Measurements from ENCODE around the gene APLP2.

APLP2 gene

GRCh38 chr11:130137999-130138398 lies 68.3 kb downstream of the APLP2 start:
- no peak overlapping the region for H3K4me3 ChIP-seq (ENCODE audit: low read depth, low read length)
- no peak for TF ChIP-seq POLR2A (IDR thresholded peaks at IDR 0.05; ENCODE audit: extremely low read depth, insufficient read length)
- no peak for TF ChIP-seq MYC (IDR thresholded peaks at IDR 0.05; ENCODE audit: low read depth, low read length)
- TF ChIP-seq CTCF (IDR thresholded peaks at IDR 0.05; ENCODE audit: low read depth, low read length), result no peak
- TF ChIP-seq MAX (IDR thresholded peaks at IDR 0.05; ENCODE audit: low read depth, low read length), result no peak
- no peak for DNase-seq (ENCODE audit: low read depth)

GRCh38 chr11:130139401-130139800 lies 69.7 kb downstream of the APLP2 start:
- no peak for DNase-seq (ENCODE audit: low read depth)
- no peak for TF ChIP-seq MYC (IDR thresholded peaks at IDR 0.05; ENCODE audit: low read depth, low read length)
- no peak for TF ChIP-seq POLR2A (IDR thresholded peaks at IDR 0.05; ENCODE audit: extremely low read depth, insufficient read length)
- TF ChIP-seq CTCF (IDR thresholded peaks at IDR 0.05; ENCODE audit: low read depth, low read length), result no peak
- no peak for TF ChIP-seq MAX (IDR thresholded peaks at IDR 0.05; ENCODE audit: low read depth, low read length)
- H3K4me3 ChIP-seq (ENCODE audit: low read depth, low read length), result no peak overlapping the region

- TF ChIP-seq MAX (IDR thresholded peaks at IDR 0.05; ENCODE audit: low read depth, low read length), result no peak
- TF ChIP-seq POLR2A (IDR thresholded peaks at IDR 0.05; ENCODE audit: extremely low read depth, insufficient read length), result no peak
- no peak for TF ChIP-seq MYC (IDR thresholded peaks at IDR 0.05; ENCODE audit: low read depth, low read length)
- no peak for TF ChIP-seq CTCF (IDR thresholded peaks at IDR 0.05; ENCODE audit: low read depth, low read length)
- H3K4me3 ChIP-seq (ENCODE audit: low read depth, low read length), result no peak overlapping the region
- no peak for DNase-seq (ENCODE audit: low read depth)
These were observed 72.1 kb downstream of the APLP2 start for GRCh38 chr11:130141561-130142341.

- no peak overlapping the region for H3K4me3 ChIP-seq (ENCODE audit: low read depth, low read length)
- no peak for TF ChIP-seq POLR2A (IDR thresholded peaks at IDR 0.05; ENCODE audit: extremely low read depth, insufficient read length)
- TF ChIP-seq MAX (IDR thresholded peaks at IDR 0.05; ENCODE audit: low read depth, low read length), result no peak
- TF ChIP-seq CTCF (IDR thresholded peaks at IDR 0.05; ENCODE audit: low read depth, low read length), result no peak
- TF ChIP-seq MYC (IDR thresholded peaks at IDR 0.05; ENCODE audit: low read depth, low read length), result no peak
- DNase-seq (ENCODE audit: low read depth), result no peak
These were observed 74.4 kb downstream of the APLP2 start for GRCh38 chr11:130144141-130144540.

GRCh38 chr11:130144861-130145281 lies 75.2 kb downstream of the APLP2 start:
- DNase-seq (ENCODE audit: low read depth), result no peak
- no peak overlapping the region for H3K4me3 ChIP-seq (ENCODE audit: low read depth, low read length)
- TF ChIP-seq MYC (IDR thresholded peaks at IDR 0.05; ENCODE audit: low read depth, low read length), result no peak
- TF ChIP-seq MAX (IDR thresholded peaks at IDR 0.05; ENCODE audit: low read depth, low read length), result no peak
- TF ChIP-seq CTCF (IDR thresholded peaks at IDR 0.05; ENCODE audit: low read depth, low read length), result no peak
- TF ChIP-seq POLR2A (IDR thresholded peaks at IDR 0.05; ENCODE audit: extremely low read depth, insufficient read length), result no peak
